Ovary (tissue), 3 donors: Measurements from ENCODE around the gene ATXN7.

Experiments
- EP300 ChIP-seq: sonication (generic); formaldehyde crosslinking; IDR thresholded peaks from one replicate; pipeline ENCODE4 v1.6.1; 2017; ENCODE audit warnings: antibody characterized with exemption
- POLR2A ChIP-seq: fragments of 450-650 bp; IDR thresholded peaks from one replicate; pipeline ENCODE4 v1.6.1; 2017; ENCODE audit warnings: antibody characterized with exemption, mild to moderate bottlenecking, moderate library complexity
- TF ChIP-seq, protein P1 (sequence below), 3 donors: fragments of 450-650 bp in 2 of 3; fragments of 200-600 bp in 1 of 3; IDR thresholded peaks; one replicate each; pipeline versions ENCODE4 v1.5.1 to v1.8.0; 2016 to 2022; ENCODE audit warnings: antibody characterized with exemption in 3 of 3, mild to moderate bottlenecking in 1 of 3
- donor health status: DM: no; HTN: no; CAD: no.

GRCh38 chr3:63984391-63984790, 120.7 kb downstream of the ATXN7 start:
- TF ChIP-seq, protein P1, sequence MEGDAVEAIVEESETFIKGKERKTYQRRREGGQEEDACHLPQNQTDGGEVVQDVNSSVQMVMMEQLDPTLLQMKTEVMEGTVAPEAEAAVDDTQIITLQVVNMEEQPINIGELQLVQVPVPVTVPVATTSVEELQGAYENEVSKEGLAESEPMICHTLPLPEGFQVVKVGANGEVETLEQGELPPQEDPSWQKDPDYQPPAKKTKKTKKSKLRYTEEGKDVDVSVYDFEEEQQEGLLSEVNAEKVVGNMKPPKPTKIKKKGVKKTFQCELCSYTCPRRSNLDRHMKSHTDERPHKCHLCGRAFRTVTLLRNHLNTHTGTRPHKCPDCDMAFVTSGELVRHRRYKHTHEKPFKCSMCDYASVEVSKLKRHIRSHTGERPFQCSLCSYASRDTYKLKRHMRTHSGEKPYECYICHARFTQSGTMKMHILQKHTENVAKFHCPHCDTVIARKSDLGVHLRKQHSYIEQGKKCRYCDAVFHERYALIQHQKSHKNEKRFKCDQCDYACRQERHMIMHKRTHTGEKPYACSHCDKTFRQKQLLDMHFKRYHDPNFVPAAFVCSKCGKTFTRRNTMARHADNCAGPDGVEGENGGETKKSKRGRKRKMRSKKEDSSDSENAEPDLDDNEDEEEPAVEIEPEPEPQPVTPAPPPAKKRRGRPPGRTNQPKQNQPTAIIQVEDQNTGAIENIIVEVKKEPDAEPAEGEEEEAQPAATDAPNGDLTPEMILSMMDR (IDR thresholded peaks at IDR 0.05) = no peak
- TF ChIP-seq POLR2A (no peak), EP300 (no peak)
